Measurements from ENCODE around the gene ST3GAL3. TPM values are rescaled to one million over a fixed set of nuclear protein-coding genes. Genes with fewer than 3 reads are reported as not detected.

ST3GAL3 gene
- total RNA-seq, 1 donor = 16.8 TPM

- H3K4me3 ChIP-seq (ENCODE audit: low read depth, low read length) = no peak overlapping the region
- TF ChIP-seq, protein P1, sequence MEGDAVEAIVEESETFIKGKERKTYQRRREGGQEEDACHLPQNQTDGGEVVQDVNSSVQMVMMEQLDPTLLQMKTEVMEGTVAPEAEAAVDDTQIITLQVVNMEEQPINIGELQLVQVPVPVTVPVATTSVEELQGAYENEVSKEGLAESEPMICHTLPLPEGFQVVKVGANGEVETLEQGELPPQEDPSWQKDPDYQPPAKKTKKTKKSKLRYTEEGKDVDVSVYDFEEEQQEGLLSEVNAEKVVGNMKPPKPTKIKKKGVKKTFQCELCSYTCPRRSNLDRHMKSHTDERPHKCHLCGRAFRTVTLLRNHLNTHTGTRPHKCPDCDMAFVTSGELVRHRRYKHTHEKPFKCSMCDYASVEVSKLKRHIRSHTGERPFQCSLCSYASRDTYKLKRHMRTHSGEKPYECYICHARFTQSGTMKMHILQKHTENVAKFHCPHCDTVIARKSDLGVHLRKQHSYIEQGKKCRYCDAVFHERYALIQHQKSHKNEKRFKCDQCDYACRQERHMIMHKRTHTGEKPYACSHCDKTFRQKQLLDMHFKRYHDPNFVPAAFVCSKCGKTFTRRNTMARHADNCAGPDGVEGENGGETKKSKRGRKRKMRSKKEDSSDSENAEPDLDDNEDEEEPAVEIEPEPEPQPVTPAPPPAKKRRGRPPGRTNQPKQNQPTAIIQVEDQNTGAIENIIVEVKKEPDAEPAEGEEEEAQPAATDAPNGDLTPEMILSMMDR (IDR thresholded peaks at IDR 0.05; ENCODE audit: insufficient read depth, low read depth, low read length) = no peak
- no peak for DNase-seq (ENCODE audit: low read depth)
Observed at GRCh38 chr1:43952731-43953346, 245.5 kb downstream of the ST3GAL3 start.

- no peak for DNase-seq (ENCODE audit: low read depth)
- no peak overlapping the region for H3K4me3 ChIP-seq (ENCODE audit: low read depth, low read length)
- TF ChIP-seq, protein P1 (IDR thresholded peaks at IDR 0.05; ENCODE audit: insufficient read depth, low read depth, low read length) = no peak
Observed at GRCh38 chr1:43953361-43953760, 246.0 kb downstream of the ST3GAL3 start.

- no peak for DNase-seq (ENCODE audit: low read depth)
- no peak overlapping the region for H3K4me3 ChIP-seq (ENCODE audit: low read depth, low read length)
- TF ChIP-seq, protein P1 (IDR thresholded peaks at IDR 0.05; ENCODE audit: insufficient read depth, low read depth, low read length) = no peak
Observed at GRCh38 chr1:43954036-43954435, 246.7 kb downstream of the ST3GAL3 start.

DNA sequence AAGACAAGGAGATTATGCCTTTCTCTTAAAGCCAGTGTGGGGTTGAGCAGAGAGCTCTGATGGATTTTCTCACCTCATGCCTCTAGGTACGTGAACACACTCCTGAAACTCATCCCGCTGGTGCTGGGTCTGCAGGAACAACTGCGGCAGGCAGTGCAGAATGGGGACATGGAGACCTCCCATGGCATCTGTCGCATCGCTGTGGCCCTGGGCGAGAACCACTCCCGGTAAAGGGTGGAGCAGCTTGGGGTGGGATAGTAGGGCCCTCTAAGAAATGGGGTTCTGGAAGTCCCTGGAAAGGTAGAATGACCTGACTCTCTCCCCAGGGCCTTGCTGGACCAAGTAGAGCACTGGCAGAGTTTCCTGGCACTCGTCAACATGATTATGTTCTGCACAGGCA, 248.9 kb downstream of the ST3GAL3 start:
- no peak for DNase-seq (ENCODE audit: low read depth)
- TF ChIP-seq, protein P1 (IDR thresholded peaks at IDR 0.05; ENCODE audit: insufficient read depth, low read depth, low read length) = no peak
- H3K4me3 ChIP-seq (ENCODE audit: low read depth, low read length) = no peak overlapping the region

GRCh38 chr1:43957407-43958040, 250.2 kb downstream of the ST3GAL3 start:
- H3K4me3 ChIP-seq (ENCODE audit: low read depth, low read length) = no peak overlapping the region
- TF ChIP-seq, protein P1 (IDR thresholded peaks at IDR 0.05; ENCODE audit: insufficient read depth, low read depth, low read length) = no peak
- DNase-seq (ENCODE audit: low read depth) = no peak

GRCh38 chr1:43958351-43959255, 251.3 kb downstream of the ST3GAL3 start:
- H3K4me3 ChIP-seq (ENCODE audit: low read depth, low read length) = no peak overlapping the region
- no peak for DNase-seq (ENCODE audit: low read depth)
- TF ChIP-seq, protein P1 (IDR thresholded peaks at IDR 0.05; ENCODE audit: insufficient read depth, low read depth, low read length) = no peak

Data from fibroblast of villous mesenchyme (primary cell).